SIG-M5 (cell line): Measurements from ENCODE around the gene DTX3.

Experiments used
- DNase-seq: peaks from one replicate; lab custom pipeline; 2025; lab: John Stamatoyannopoulos, UW

DTX3 gene

DNA sequence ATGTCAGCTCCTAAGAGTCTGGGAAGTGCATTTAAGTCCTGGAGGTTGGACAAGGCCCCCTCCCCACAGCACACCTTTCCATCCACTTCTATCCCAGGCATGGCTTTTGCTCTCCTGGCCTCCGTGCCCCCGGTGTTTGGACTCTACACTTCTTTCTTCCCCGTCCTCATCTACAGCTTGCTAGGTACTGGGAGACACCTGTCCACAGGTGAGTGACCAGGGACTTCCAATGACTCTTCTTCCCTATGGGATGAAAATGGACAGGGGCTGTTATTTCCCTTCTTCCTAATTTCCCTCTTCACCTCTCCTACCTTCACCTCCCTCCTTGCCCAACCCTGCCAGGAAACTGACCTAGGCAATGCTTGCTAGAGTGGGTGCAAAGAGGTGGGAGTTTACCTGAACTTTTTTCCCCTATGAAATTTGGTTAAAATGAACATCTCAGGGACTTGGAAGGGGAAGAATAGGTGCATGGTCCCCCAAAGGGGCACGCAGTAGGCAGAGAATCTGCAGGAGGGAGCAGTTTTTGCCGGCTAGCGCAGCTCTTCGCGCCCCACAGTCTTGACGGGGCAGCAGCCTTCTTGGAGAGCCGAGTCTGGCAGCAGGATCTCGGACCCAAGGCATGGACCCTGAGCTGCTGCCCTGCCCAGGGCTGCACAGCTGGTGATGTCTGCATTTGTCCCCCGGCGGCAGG is 15.8 kb downstream of the DTX3 start:
- DNase-seq, result no peak

GRCh38 chr12:57620936-57621496 is 16.4 kb downstream of the DTX3 start:
- no peak for DNase-seq

- no peak for DNase-seq
Observed at GRCh38 chr12:57621497-57622292, 17.1 kb downstream of the DTX3 start.

GRCh38 chr12:57622293-57623245 is 17.9 kb downstream of the DTX3 start:
- no peak for DNase-seq

GRCh38 chr12:57623385-57623784 is 18.8 kb downstream of the DTX3 start:
- no peak for DNase-seq

- DNase-seq, result no peak
Observed at GRCh38 chr12:57623811-57624390, 19.3 kb downstream of the DTX3 start.

- no peak for DNase-seq
Observed at GRCh38 chr12:57624441-57625220, 20.0 kb downstream of the DTX3 start.

- no peak for DNase-seq
Observed at GRCh38 chr12:57625261-57626032, 20.8 kb downstream of the DTX3 start.

DNA sequence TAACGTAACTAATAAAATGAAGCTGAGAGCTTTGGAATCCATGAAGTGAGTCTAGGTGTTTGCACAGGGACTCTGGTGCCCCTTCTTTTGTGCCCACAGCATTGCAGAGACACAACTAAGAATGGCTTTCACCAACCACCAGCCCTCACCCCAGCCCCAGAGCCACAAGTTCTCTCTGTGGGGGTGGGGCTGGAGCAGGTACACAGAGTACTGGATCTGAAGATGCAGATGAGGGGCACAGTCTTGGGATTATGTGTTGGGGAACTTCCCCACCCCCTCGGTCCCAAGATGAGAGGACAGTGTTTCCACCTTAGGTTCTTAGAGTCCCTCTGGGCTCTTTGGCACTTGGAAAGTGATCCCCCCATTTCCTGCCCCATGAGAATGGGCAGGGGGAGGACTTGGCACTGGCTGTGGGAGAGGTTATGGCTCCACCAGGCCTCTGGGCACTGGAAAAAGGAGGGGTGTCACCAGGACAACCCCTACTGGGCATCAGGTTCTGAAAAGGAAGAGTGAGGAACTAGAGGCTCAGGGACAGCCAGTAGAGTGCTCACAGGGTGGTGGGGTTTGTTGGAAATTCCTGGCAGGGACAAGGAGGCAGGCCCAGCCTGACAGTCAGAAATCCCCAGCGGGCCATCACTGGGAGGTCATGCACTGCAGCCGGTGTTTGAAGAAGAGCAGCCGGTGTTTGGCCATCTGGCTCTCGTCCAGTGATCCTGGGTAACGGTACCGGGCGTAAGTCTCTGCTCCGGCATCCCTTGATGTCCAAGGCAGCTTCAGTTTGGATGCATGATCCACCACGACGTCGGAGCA is 21.7 kb downstream of the DTX3 start:
- no peak for DNase-seq

- no peak for DNase-seq
Observed at GRCh38 chr12:57626921-57627445, 22.4 kb downstream of the DTX3 start.

DNA sequence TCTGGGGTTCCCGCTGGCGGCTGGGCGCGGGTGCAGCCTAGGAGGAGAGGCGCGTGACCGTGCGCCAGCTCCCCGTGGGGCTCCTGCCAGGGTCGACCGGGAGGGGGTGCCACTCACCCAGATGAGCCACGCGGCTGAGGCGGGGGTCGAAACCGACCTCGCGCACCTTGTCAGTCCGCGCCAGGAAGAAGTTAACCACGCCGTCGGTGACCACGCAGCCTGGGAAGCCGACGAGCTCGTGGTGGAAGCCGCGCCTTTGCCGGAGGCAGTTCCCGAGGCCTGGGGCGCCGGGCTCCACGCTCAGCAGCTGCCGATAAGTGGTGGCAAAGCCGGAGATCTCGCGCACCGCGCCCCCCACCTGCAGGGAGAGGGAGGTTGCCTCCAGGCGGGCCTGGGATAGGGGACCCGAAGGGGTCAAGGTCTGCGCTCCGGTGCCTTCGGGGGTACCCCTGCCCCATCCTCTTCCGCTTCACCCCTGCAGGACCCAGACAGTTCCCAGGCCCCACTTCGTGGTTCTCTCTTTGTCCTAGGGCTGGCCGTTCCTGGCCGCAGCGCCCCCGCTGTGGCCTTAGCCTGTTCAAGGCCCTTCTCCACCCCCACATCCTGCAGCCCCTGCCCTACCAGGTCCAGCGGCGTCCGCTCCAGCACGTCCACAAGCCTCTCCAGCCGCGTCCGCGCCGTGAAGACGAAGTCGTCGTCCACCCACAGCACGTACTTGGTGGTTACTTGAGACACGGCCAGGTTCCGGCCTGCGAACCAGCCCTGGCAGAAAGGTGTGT is 23.1 kb downstream of the DTX3 start:
- no peak for DNase-seq

DNA sequence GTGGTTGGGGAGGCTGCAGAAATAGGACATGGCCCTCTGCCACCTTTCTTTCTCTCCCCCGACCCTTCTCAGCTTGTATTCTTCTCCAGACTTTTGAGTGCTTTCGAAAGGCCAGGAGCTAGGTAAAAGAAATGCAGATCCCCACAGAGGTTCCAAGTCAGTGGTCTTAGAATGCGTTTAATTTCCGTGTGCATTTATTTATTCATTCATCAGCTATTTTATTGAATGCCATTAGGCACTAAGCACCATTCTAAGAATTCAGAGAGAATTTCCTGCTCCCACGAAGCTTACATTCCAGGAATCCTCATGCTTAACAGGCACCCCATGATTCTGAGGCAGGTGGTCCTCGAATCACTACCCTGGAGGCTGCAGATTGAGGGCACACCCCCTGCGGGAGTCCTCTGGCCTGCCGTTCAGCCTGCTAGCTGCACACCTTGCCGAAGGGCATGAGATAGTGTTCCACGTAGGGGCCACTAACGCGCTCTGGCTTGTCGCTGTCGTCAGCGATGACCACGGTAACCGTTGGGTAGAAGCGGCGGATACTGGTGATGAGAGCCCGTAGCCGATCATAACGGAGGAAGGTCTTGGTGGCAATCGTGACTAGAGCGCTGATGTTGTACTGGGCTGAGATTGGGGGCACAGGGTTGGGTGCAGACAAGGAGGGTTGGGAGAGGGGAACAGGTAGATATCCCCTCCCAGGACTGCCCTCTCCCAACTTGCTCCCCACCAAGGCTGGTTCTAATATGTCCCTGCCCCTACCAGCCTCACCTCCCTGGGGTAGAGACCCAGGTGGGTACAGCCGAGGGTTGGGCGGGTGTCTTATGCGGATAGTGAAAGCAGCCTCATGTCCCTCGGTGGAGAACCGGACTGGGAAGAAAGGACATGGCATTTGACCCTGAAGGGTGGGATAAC is 23.9 kb downstream of the DTX3 start:
- no peak for DNase-seq

- DNase-seq, result no peak
Observed at GRCh38 chr12:57629897-57630471, 25.4 kb downstream of the DTX3 start.

GRCh38 chr12:57630891-57631433 is 26.3 kb downstream of the DTX3 start:
- no peak for DNase-seq

- DNase-seq, result no peak
Observed at GRCh38 chr12:57631566-57632072, 27.0 kb downstream of the DTX3 start.
